WI38 (cell line): ENCODE results near the gene STARD5.

Experiments used
- H3K4me3 ChIP-seq: 2 replicates; pipeline ENCODE4 v1.5.1; 2011; ENCODE audit warnings: low read depth, mild to moderate bottlenecking, control low read depth, low read length
- TF ChIP-seq, protein P1 (sequence below): IDR thresholded peaks from 2 replicates; pipeline ENCODE4 v1.5.1; 2012; ENCODE audit warnings: low read depth, mild to moderate bottlenecking, control low read depth, low read length

STARD5 gene

GRCh38 chr15:81323944-81324881 is at the start of gene STARD5:
Gene STARD5, minus strand, starts transcription at chr15:81324141. Its CDS starts 42 bp downstream, at chr15:81324099.
- TF ChIP-seq, protein P1, sequence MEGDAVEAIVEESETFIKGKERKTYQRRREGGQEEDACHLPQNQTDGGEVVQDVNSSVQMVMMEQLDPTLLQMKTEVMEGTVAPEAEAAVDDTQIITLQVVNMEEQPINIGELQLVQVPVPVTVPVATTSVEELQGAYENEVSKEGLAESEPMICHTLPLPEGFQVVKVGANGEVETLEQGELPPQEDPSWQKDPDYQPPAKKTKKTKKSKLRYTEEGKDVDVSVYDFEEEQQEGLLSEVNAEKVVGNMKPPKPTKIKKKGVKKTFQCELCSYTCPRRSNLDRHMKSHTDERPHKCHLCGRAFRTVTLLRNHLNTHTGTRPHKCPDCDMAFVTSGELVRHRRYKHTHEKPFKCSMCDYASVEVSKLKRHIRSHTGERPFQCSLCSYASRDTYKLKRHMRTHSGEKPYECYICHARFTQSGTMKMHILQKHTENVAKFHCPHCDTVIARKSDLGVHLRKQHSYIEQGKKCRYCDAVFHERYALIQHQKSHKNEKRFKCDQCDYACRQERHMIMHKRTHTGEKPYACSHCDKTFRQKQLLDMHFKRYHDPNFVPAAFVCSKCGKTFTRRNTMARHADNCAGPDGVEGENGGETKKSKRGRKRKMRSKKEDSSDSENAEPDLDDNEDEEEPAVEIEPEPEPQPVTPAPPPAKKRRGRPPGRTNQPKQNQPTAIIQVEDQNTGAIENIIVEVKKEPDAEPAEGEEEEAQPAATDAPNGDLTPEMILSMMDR: no peak
- peak within 1 kb of the TSS; percentile 92 for H3K4me3 ChIP-seq

DNA sequence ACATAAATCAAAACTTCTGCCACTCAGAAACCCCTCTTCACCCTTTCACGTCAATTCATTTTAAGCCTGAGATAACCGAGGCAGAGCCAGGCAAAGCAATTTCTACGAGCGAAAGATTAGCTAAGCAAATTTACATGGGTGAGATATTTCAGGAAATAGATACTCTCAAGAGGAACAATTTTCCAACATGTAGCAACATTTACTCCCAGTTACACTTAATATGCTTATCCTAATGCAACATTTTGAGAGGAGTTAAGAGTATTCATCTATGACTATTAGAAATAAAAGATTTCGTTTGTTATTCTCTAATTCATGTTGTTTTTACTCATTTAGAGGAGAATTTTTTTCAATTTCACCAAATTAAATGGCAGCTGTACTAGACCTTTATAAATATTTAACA is 49.2 kb upstream of the STARD5 start:
- TF ChIP-seq, protein P1: no peak
- H3K4me3 ChIP-seq: no peak overlapping the region

GRCh38 chr15:81372575-81372974 is 48.6 kb upstream of the STARD5 start:
- H3K4me3 ChIP-seq: no peak overlapping the region
- TF ChIP-seq, protein P1: no peak

DNA sequence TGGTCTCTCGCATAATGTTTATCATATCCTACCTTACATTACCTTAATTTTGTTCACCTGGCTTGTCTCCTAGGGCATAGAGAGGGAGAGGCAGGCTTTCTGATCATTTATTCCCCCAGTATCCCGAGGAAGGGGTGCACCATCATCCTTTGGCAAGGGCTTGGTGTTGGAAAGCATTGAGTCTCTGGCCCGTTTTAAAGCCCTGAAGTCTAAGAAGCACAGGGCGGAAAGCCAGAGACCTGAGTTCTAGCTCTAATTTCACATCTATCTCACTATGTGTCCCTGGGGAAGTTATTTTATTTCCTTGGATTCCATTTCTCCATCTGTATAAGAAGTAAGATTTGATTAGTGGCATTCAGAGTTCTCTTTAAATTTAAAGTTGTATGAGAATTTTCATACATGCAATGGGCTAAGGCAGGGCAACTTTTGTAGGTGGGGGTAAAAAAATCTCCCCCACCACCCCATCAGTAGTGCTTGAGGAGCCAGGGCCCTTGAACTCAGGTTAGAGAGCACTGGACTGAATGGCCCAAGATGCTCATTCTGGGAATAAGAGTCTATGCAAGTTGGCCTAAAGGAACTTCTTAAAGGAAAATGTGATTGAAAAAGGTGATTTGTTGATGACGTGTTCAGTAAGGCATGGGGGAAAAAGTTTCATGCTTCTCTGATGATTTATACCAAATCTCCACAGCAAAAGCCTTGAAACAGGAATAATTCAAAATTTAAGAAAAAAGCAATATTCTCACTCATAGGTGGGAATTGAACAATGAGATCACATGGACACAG is 40.0 kb upstream of the STARD5 start:
- TF ChIP-seq, protein P1: no peak
- no peak overlapping the region for H3K4me3 ChIP-seq

DNA sequence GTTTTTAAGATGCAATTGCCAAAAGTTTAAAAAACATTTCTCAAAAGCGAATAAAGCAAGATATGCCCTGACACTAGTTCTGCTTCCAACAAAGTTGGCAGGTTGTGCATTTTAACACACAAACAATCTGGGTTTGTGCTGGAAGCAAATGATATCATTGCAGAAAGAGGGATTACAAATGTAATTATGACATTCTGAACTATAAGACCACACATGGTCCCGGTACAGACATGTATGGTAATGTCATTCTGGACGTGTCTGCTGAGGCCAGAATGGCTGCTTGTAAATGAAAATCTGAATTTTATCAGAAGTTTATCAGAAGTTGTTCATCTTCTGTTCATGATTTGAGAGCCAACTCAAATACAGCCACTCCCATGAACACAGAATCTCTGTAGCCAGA is 39.3 kb upstream of the STARD5 start:
- no peak overlapping the region for H3K4me3 ChIP-seq
- TF ChIP-seq, protein P1: no peak

DNA sequence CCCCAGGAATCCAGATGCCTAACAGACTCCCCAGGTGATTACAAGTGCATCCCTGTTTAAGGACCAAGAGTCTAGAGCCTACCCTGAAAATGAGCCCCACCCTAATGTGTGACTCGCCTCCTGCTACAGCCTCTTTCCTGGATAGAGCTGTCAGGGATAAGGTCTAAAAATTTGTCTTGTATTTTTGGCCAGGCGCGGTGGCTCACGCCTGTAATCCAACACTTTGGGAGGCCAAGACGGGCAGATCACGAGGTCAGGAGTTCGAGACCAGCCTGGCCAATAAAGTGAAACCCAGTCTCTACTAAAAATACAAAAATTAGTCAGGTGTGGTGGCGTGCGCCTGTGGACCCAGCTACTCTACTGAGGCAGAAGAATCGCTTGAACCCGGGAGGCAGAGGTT is 38.8 kb upstream of the STARD5 start:
- TF ChIP-seq, protein P1: no peak
- H3K4me3 ChIP-seq: no peak overlapping the region

- TF ChIP-seq, protein P1: no peak
- no peak overlapping the region for H3K4me3 ChIP-seq
Measured at GRCh38 chr15:81361891-81362290, 38.0 kb upstream of the STARD5 start.
